IMR-90 (cell line): Measurements from ENCODE around the gene PAGE4. TPM values are rescaled to one million over a fixed set of nuclear protein-coding genes. Genes with fewer than 3 reads are reported as not detected.

ENCODE experiments used
- ATAC-seq: fragments of 200-7000 bp; cut with Tn5 transposase; 2 replicates; pipeline ENCODE4 v1.9.1; 2020; ENCODE audit warnings: low read depth, mild to moderate bottlenecking, moderate library complexity
- BruUV-seq: library from RNA; stranded (reverse); fragments of 400-500 nt; replicated peaks from 2 replicates; lab custom pipeline; 2021; lab: Mats Ljungman, UMichigan
- CTCF ChIA-PET: fragments of 300-600 bp; formaldehyde crosslinking; extraction: SDS; loops from one replicate; lab custom pipeline; 2021; ENCODE audit warnings: antibody characterized with exemption; lab: Yijun Ruan, JAX
- POLR2A ChIA-PET: fragments of 300-600 bp; sonication (Branson Sonifier 250); formaldehyde crosslinking; loops from one replicate; lab custom pipeline; 2022; ENCODE audit warnings: antibody characterized with exemption; ENCODE audit not compliant: unreplicated experiment; lab: Charles Lee
- DNase-seq: peaks from one replicate; pipeline ENCODE4 v3.0.0; 2013
- H2AFZ ChIP-seq: replicated peaks from 2 replicates; pipeline ENCODE3; 2013; ENCODE audit warnings: low read length, mild to moderate bottlenecking; ENCODE audit not compliant: poor library complexity
- H2AK5ac ChIP-seq: 2 replicates; pipeline ENCODE4 v1.6.1; 2013; ENCODE audit warnings: low read depth, low read length, inconsistent platforms
- H2AK9ac ChIP-seq: replicated peaks from 2 replicates; pipeline ENCODE3; 2013; ENCODE audit warnings: mild to moderate bottlenecking, low read depth, low read length, moderate library complexity; ENCODE audit not compliant: poor library complexity
- H2BK120ac ChIP-seq: 2 replicates; pipeline ENCODE4 v1.6.1; 2013; ENCODE audit warnings: low read depth, low read length, inconsistent platforms
- H2BK15ac ChIP-seq: 3 replicates; pipeline ENCODE4 v1.6.1; 2013; ENCODE audit warnings: low read depth, low read length, inconsistent platforms
- H2BK20ac ChIP-seq: 2 replicates; pipeline ENCODE4 v1.6.1; 2013; ENCODE audit warnings: low read depth, mild to moderate bottlenecking, inconsistent platforms, low read length, moderate library complexity
- H2BK5ac ChIP-seq: 2 replicates; pipeline ENCODE4 v1.6.1; 2013; ENCODE audit warnings: mild to moderate bottlenecking, low read depth, low read length, inconsistent platforms; ENCODE audit not compliant: poor library complexity, severe bottlenecking
- H3K14ac ChIP-seq: replicated peaks from 2 replicates; pipeline ENCODE4 v1.6.1; 2013; ENCODE audit warnings: low read depth, low read length, inconsistent platforms
- H3K18ac ChIP-seq: 2 replicates; pipeline ENCODE4 v1.6.1; 2013; ENCODE audit warnings: low read depth, low read length, control low read depth
- H3K23ac ChIP-seq: 2 replicates; pipeline ENCODE4 v1.6.1; 2013; ENCODE audit warnings: low read depth, low read length, inconsistent platforms
- H3K27ac ChIP-seq: 2 replicates; pipeline ENCODE4 v1.5.1; 2013; ENCODE audit warnings: mild to moderate bottlenecking, control low read depth, low read length; ENCODE audit not compliant: insufficient read depth
- H3K27me3 ChIP-seq: 2 replicates; pipeline ENCODE4 v1.6.1; 2013; ENCODE audit warnings: low read length; ENCODE audit not compliant: control insufficient read depth, insufficient read depth
- H3K36me3 ChIP-seq: 2 replicates; pipeline ENCODE4 v1.6.1; 2013; ENCODE audit warnings: low read length, mixed read lengths; ENCODE audit not compliant: control insufficient read depth, insufficient read depth
- H3K4ac ChIP-seq: 2 replicates; pipeline ENCODE4 v1.6.1; 2013; ENCODE audit warnings: low read depth, low read length, inconsistent platforms
- H3K4me1 ChIP-seq: 2 replicates; pipeline ENCODE4 v1.6.1; 2013; ENCODE audit warnings: low read length, mixed read lengths; ENCODE audit not compliant: control insufficient read depth, insufficient read depth
- H3K4me2 ChIP-seq: 2 replicates; pipeline ENCODE4 v1.6.1; 2013; ENCODE audit warnings: low read depth, mild to moderate bottlenecking, control low read depth, low read length, moderate library complexity
- H3K4me3 ChIP-seq: 2 replicates; pipeline ENCODE4 v1.5.1; 2013; ENCODE audit warnings: low read depth, mild to moderate bottlenecking, control low read depth, low read length, moderate library complexity; ENCODE audit not compliant: insufficient read depth
- H3K56ac ChIP-seq: 2 replicates; pipeline ENCODE4 v1.6.1; 2013; ENCODE audit warnings: low read length, inconsistent platforms; ENCODE audit not compliant: insufficient read depth; ENCODE audit errors: extremely low read depth
- H3K79me1 ChIP-seq, 2 experiments: 2 replicates each; pipeline ENCODE4 v1.6.1; 2013; ENCODE audit warnings: low read length in 2 of 2, inconsistent platforms in 1 of 2, low read depth in 1 of 2
- H3K9ac ChIP-seq: 2 replicates; pipeline ENCODE4 v1.6.1; 2013; ENCODE audit warnings: low read depth, low read length, control low read depth
- H3K9me1 ChIP-seq: 2 replicates; pipeline ENCODE4 v1.6.1; 2013; ENCODE audit warnings: low read length, inconsistent platforms; ENCODE audit not compliant: insufficient read depth
- H3K9me3 ChIP-seq: 2 replicates; pipeline ENCODE4 v1.6.1; 2013; ENCODE audit warnings: low read length; ENCODE audit not compliant: control insufficient read depth, insufficient read depth
- H4K20me1 ChIP-seq: 2 replicates; pipeline ENCODE4 v1.6.1; 2013; ENCODE audit warnings: low read length, inconsistent platforms; ENCODE audit not compliant: insufficient read depth
- H4K5ac ChIP-seq: 2 replicates; pipeline ENCODE4 v1.6.1; 2013; ENCODE audit warnings: mild to moderate bottlenecking, low read depth, low read length, control low read depth
- H4K8ac ChIP-seq, 2 experiments: 2 replicates each; pipeline ENCODE4 v1.6.1; 2013; ENCODE audit warnings: low read depth in 2 of 2, low read length in 2 of 2, control low read depth in 1 of 2, inconsistent platforms in 1 of 2
- H4K91ac ChIP-seq: 2 replicates; pipeline ENCODE4 v1.6.1; 2013; ENCODE audit warnings: low read depth, low read length, inconsistent platforms; ENCODE audit not compliant: insufficient read depth
- BHLHE40 ChIP-seq: fragments of 150-350 bp; IDR thresholded peaks from 2 replicates; pipeline ENCODE4 v1.6.1; 2016; ENCODE audit warnings: mild to moderate bottlenecking, low read depth, low read length
- CEBPB ChIP-seq: IDR thresholded peaks from 2 replicates; pipeline ENCODE4 v1.6.1; 2012; ENCODE audit warnings: low read depth, low read length, improper control_type of control experiment
- CHD1 ChIP-seq: IDR thresholded peaks from 2 replicates; pipeline ENCODE4 v1.6.1; 2012; ENCODE audit warnings: low read depth, low read length, improper control_type of control experiment
- CTCF ChIP-seq: conservative IDR thresholded peaks from 2 replicates; pipeline ENCODE4 v1.5.1; 2012; ENCODE audit warnings: mild to moderate bottlenecking, low read depth, low read length, improper control_type of control experiment
- ELK1 ChIP-seq: fragments of 150-350 bp; IDR thresholded peaks from 2 replicates; pipeline ENCODE4 v1.6.1; 2016; ENCODE audit warnings: low read depth, mild to moderate bottlenecking, low read length, moderate library complexity, borderline replicate concordance
- FOS ChIP-seq: fragments of 150-350 bp; IDR thresholded peaks from 2 replicates; pipeline ENCODE4 v1.6.1; 2016; ENCODE audit warnings: low read depth, low read length
- MAFK ChIP-seq: IDR thresholded peaks from 2 replicates; pipeline ENCODE4 v1.6.1; 2012; ENCODE audit warnings: low read depth, low read length, improper control_type of control experiment
- MAZ ChIP-seq: IDR thresholded peaks from 2 replicates; pipeline ENCODE4 v1.6.1; 2012; ENCODE audit warnings: low read depth, mild to moderate bottlenecking, low read length, improper control_type of control experiment, moderate library complexity, borderline replicate concordance
- MXI1 ChIP-seq: IDR thresholded peaks from 2 replicates; pipeline ENCODE4 v1.6.1; 2012; ENCODE audit warnings: low read depth, mild to moderate bottlenecking, low read length, moderate library complexity, borderline replicate concordance
- NFE2L2 ChIP-seq: fragments of 150-350 bp; IDR thresholded peaks from 2 replicates; pipeline ENCODE4 v1.6.1; 2016; ENCODE audit warnings: low read depth, mild to moderate bottlenecking, low read length
- POLR2A ChIP-seq: IDR thresholded peaks from 2 replicates; pipeline ENCODE4 v1.6.1; 2012; ENCODE audit warnings: mild to moderate bottlenecking, low read depth, low read length
- RAD21 ChIP-seq: IDR thresholded peaks from 2 replicates; pipeline ENCODE4 v1.6.1; 2012; ENCODE audit warnings: low read length, improper control_type of control experiment
- RCOR1 ChIP-seq: IDR thresholded peaks from 2 replicates; pipeline ENCODE4 v1.6.1; 2012; ENCODE audit warnings: mild to moderate bottlenecking, low read length, improper control_type of control experiment; ENCODE audit not compliant: insufficient replicate concordance
- RFX5 ChIP-seq: IDR thresholded peaks from 2 replicates; pipeline ENCODE4 v1.8.0; 2012; ENCODE audit warnings: low read depth, mild to moderate bottlenecking, low read length, moderate library complexity
- SMC3 ChIP-seq: fragments of 150-350 bp; IDR thresholded peaks from 2 replicates; pipeline ENCODE4 v1.6.1; 2016; ENCODE audit warnings: low read depth, mild to moderate bottlenecking, antibody characterized with exemption, low read length, moderate library complexity
- USF2 ChIP-seq: fragments of 150-350 bp; IDR thresholded peaks from 2 replicates; pipeline ENCODE4 v1.6.1; 2017; ENCODE audit warnings: mild to moderate bottlenecking, antibody characterized with exemption, low read length, low read depth
- dilution Hi-C: fragments of 300-500 bp; cut with HindIII; formaldehyde crosslinking; loops from one replicate; pipeline ENCODE4 v1.14.3; 2018; ENCODE audit warnings: low sequenced_read_pairs; ENCODE audit not compliant: unreplicated experiment
- in situ Hi-C: fragments of 300-500 bp; cut with MboI; formaldehyde crosslinking; loops from 3 replicates; pipeline ENCODE4 v1.14.3; 2019; ENCODE audit warnings: low sequenced_read_pairs, inconsistent platforms, mixed read lengths
- intact Hi-C: fragments of 100-400 bp; cut with micrococcal nuclease; formaldehyde crosslinking; loops from 2 replicates; pipeline ENCODE4 v1.10.0; 2022
- polyA plus RNA-seq, 3 experiments: library from polyadenylated mRNA; depleted of rRNA; stranded (reverse); fragments of >200 nt; gene quantifications; 2 replicates each; pipeline ENCODE4 v1.2.3, GENCODE V29; 2012; ENCODE audit warnings: low replicate concordance in 1 of 3
- total RNA-seq: library from RNA; depleted of rRNA; stranded (reverse); fragments of >200 nt; gene quantifications from 2 replicates; pipeline ENCODE4 v1.2.3, GENCODE V29; 2012

Gene PAGE4
- total and polyA plus RNA-seq, 2 of the 4 experiments (the other 2 are of a cell fraction), result not detected

GRCh38 chrX:49862093-49862492 is 33.0 kb downstream of the PAGE4 start:
- ATAC-seq (no peak), DNase-seq (no peak)
- H3K23ac ChIP-seq, result no peak overlapping the region
- H3K27me3 ChIP-seq, result peaks cover 4% of the 10 kb centered on the region; the same call in 1 of the 2 replicates
- no peak overlapping the region for H2AFZ ChIP-seq
- H3K27ac ChIP-seq, result no peak overlapping the region
- H3K9ac ChIP-seq, result no peak overlapping the region
- H2BK120ac ChIP-seq, result no peak overlapping the region
- POLR2A ChIA-PET, result no interaction called here
- H3K4ac ChIP-seq, result no peak overlapping the region
- H4K5ac ChIP-seq, result no peak overlapping the region
- no peak overlapping the region for H3K14ac ChIP-seq
- CTCF ChIA-PET, result no interaction called here
- no peaks in the 10 kb centered on the region for H3K9me1 ChIP-seq
- no peak overlapping the region for H2AK5ac ChIP-seq
- in situ Hi-C loops (no loop called here), dilution Hi-C loops (no loop called here), intact Hi-C loops (no loop called here)
- no peak overlapping the region for H2AK9ac ChIP-seq
- no peak overlapping the region for H2BK5ac ChIP-seq
- no peak overlapping the region for H4K91ac ChIP-seq
- H3K4me3 ChIP-seq, result no peak overlapping the region
- H3K56ac ChIP-seq, result no peak overlapping the region
- H3K36me3 ChIP-seq, result no peaks in the 10 kb centered on the region
- H4K8ac ChIP-seq, result no peak overlapping the region
- no peak overlapping the region for H2BK15ac ChIP-seq
- no peaks in the 10 kb centered on the region for H4K20me1 ChIP-seq
- no peak for TF ChIP-seq MAFK
- TF ChIP-seq CTCF, result no peak
- no peak for TF ChIP-seq CHD1
- no peak for TF ChIP-seq ELK1
- no peak for TF ChIP-seq RAD21
- no peak for TF ChIP-seq RCOR1
- TF ChIP-seq NFE2L2, result no peak
- TF ChIP-seq RFX5, result no peak
- TF ChIP-seq USF2, result no peak
- TF ChIP-seq CEBPB, result no peak
- no peak for TF ChIP-seq SMC3
- TF ChIP-seq BHLHE40, result no peak
- TF ChIP-seq POLR2A, result no peak
- no peak for TF ChIP-seq FOS
- no peak for TF ChIP-seq MAZ
- no peak for TF ChIP-seq MXI1
- H3K79me1 ChIP-seq, result no peaks in the 10 kb centered on the region
- no peaks in the 10 kb centered on the region for H3K9me3 ChIP-seq
- H3K18ac ChIP-seq, result no peak overlapping the region
- H3K4me1 ChIP-seq, result no peaks in the 10 kb centered on the region
- no peak overlapping the region for H3K4me2 ChIP-seq
- no TSS peak for BruUV-seq
- no peak overlapping the region for H2BK20ac ChIP-seq
